Measurements from ENCODE around the gene EIF2B5.
A peak's percentile ranks its signal among the peaks of the same experiment; 100 is the strongest.
"Not testable (repeated sequence)": the region's sequence is repeated elsewhere in the genome, so short reads cannot be mapped to it uniquely, and the experiment has no call there.

EIF2B5 gene

GRCh38 chr3:184148076-184148475 lies 12.9 kb downstream of the EIF2B5 start:
- DNase-seq (ENCODE audit: low read depth), result no peak

DNA sequence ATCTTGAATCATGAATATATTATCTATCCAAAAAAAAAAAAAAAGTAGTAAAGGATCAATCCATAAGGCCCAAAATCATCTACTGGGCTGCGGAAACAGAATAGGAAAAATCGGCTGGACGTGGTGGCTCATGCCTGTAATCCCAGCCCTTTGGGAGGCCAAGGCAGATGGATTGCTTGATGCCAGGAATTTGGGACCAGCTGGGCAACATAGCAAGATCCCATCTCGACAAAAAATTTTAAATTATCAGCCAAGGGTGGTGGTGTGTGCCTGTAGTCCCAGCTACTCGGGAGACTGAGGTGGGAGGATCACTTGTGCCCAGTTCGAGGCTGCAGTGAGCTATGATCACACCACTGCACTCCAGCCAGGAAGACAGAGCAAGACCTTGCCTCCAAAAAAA lies 14.0 kb downstream of the EIF2B5 start:
- no peak for DNase-seq (ENCODE audit: low read depth)

DNA sequence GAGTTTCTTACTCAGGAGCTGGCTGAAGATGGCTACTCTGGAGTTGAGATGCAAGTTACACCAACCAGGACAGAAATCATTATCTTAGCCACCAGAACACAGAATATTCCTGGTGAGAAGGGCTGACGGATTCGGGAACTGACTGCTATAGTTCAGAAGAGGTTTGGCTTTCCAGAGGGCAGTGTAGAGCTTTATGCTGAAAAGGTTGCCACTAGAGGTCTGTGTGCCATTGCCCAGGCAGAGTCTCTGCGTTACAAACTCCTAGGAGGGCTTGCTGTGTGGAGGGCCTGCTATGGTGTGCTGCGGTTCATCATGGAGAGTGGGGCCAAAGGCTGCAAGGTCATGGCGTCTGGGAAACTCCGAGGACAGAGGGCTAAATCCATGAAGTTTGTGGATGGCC lies 14.6 kb downstream of the EIF2B5 start:
- peak; percentile 29 for DNase-seq (ENCODE audit: low read depth)

DNA sequence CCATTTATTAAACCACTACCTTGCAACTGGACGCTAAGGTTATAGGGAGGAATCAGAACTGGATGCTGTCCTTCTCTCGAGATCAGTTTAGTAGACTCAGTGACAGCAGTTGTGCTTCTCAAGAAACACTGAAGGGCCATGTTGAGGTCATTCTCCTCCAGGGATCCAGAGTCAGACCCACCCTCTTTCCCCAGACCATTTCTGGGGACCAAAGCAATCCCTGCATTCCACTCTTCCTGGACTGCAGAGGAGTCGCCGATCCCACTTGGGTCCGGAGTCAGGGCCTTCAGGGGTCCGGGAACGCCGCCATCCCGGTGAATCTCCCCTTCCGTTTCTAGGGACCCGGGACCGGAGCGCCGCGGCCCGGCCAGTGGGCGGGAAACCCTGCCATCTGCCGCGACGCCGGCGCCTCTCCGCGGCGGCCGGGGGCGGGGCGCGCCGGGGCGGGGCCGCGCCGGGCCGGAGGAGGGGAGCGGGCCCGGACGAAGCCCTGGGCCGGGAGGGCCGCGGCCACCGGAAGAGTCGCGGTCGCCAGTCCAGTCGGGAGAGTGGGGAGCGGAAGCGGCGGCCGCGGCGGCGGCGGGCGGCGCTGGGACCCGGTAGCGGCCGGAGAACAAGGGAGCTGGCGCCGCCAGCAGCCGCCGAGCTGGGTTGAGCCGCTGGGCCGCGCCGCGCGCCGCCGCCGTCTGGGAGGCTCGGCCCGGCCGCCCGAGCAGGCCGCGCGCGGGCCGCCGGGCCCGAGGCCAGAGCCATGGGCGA lies 19.9 kb downstream of the EIF2B5 start, which contains the start of gene DVL3:
DVL3 (plus strand) TSS at position 493 of the 759 bp plus-strand sequence; CDS start at position 752, 259 bp downstream.
- DNase-seq (ENCODE audit: low read depth), result peak; percentile 79

DNA sequence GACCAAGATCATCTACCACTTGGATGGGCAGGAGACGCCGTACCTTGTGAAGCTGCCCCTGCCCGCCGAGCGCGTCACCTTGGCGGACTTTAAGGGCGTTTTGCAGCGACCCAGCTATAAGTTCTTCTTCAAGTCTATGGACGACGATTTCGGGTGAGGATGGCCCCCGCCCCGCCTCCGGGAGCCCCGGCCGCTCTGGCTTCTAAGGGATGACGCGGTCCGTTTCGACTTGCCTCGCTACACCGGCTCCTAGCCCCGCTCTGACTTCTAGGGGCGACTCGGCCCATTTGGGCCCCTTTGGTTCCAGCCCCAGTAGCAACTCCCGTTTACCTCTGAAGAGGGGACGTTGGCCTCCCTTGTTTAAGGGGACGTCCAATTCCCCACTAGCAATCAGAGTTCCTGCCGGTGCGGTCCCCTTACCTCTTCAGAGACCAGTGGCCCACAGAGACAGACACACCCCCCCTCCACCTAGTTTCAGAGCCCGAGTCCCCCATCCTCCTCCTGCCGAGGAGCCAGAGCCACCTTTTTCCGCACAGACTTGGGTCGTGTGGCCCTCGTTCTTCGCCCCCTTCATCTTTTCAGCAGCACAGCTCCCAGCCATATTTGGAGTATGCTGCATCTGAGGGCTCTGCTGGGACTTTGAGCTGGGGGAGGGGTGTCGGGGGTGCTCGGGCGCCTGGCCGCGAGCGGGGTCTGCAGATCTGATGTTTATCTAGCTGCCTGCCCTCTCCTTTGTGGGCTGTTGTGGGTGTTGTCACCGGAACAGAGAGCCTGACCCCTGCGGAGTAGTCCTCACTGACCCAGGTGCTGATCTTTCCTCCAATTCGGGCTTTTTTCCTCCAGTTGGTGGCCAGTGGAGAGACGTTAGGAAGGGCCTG lies 20.7 kb downstream of the EIF2B5 start:
- no peak for DNase-seq (ENCODE audit: low read depth)

- peak; percentile 73 for DNase-seq (ENCODE audit: low read depth)
Measured at GRCh38 chr3:184156522-184156955, 21.4 kb downstream of the EIF2B5 start.

DNA sequence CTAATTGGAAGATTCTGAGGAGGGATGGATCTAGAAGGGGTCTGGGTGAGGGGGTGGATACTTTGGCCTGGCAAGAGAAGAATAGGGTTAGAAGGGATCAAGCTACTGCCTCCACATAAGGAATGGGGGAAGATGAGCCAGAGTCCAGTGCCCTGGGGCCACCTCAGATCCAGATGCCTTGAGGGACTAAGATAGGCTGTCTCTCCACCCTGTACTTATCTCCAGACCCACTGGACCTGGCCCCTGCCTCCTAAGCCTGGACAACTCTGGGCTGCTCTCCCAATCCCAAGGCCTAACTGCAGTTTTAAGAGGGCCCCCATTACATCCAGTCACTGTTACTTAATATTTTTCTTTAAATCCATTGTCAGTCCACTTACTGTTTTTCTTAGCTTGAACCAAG lies 22.0 kb downstream of the EIF2B5 start:
- DNase-seq (ENCODE audit: low read depth), result no peak

DNA sequence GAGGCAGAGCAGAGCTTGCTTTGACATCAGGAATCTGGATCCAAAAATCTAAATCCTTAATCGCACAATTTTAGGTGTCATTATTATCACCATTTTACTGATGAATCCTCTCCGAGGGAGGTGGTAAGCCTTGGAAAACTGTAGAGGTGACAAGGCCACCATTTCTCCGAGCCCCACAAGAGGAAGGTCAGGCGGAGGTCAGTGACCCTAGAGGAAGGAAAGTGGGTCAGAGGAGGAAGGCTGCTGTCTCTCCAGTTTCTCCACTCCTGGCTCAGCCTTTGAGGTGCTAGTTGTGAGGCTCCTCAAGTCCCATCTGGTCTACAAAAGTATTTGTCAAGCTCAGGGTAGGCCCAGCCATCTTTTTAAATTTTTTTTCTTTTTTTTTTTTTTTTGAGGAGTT lies 23.2 kb downstream of the EIF2B5 start:
- DNase-seq (ENCODE audit: low read depth), result no peak

GRCh38 chr3:184160456-184160855 lies 25.3 kb downstream of the EIF2B5 start:
- no peak for DNase-seq (ENCODE audit: low read depth)

DNA sequence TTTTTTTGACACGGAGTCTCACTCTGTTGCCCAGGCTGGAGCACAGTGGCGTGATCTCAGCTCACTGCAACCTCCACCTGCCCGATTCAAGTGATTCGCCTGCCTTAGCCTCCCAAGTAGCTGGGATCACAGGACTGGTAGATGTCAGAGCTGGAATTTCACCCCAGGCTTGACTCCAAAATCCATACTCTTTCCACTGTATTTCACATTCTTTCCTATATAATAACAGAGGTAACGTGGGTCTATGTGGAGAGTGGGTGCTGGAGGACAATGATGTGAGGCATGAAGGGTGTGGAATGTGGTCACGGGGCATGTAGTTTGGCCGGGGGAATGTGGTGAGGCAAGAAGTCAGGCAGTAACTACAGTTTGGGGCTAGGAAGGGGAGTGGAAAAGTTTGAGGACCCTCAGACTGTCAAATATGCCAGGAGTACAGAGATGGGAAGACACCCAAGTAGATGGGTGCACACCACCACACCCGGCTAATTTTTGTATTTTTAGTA lies 27.5 kb downstream of the EIF2B5 start:
- not testable (repeated sequence) for DNase-seq (ENCODE audit: low read depth)

- no peak for DNase-seq (ENCODE audit: low read depth)
Measured at GRCh38 chr3:184164648-184165330, 29.6 kb downstream of the EIF2B5 start.

DNA sequence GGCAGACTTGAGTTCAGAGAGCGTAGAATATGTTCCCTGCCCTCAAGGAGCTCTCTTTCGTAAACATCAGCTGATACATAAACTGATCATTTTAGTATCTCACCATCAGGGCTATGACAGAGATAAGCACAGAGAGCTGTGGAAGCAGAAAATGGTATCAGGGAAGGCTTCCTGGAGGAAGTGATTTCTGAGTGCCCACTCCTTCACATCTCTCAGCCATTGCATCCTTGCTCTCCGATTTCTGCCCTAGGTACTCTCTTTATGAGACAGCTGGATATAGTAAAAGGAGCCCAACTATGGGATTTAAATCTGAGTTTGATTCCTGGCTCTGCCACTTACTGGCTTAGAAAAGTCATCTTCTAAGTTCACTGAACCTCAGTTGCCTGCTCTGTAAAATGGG lies 30.4 kb downstream of the EIF2B5 start:
- DNase-seq (ENCODE audit: low read depth), result no peak

DNA sequence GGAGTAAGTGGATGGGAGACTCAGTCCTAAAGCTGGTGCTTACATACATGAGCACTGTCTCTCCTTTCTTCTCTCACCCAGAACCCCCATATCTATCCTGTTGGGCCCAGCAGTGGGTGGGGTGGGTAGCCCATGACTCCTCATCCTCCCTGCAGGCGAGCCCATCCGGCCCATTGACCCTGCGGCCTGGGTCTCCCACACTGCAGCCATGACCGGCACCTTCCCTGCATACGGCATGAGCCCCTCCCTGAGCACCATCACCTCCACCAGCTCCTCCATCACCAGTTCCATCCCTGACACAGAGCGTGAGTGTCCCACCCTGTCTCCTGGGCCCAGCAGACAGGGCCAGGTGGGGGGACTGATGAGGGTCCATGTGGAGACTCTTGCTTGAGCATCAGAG lies 31.5 kb downstream of the EIF2B5 start:
- no peak for DNase-seq (ENCODE audit: low read depth)

DNA sequence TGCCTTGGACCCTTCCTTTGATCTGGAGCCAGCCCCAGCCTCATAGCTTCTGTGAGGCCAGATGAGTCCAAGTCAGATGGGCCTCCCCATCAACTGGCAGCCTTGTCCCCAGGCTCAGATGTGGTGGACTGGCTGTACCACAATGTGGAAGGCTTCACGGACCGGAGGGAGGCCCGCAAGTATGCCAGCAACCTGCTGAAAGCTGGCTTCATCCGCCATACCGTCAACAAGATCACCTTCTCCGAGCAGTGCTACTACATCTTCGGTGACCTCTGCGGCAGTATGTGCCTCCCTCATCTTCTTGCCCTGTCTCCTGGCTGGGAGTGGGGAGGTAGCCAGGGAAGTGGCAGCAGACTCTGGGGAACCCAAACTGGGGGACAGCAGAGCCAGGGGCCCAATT lies 32.6 kb downstream of the EIF2B5 start:
- no peak for DNase-seq (ENCODE audit: low read depth)

DNA sequence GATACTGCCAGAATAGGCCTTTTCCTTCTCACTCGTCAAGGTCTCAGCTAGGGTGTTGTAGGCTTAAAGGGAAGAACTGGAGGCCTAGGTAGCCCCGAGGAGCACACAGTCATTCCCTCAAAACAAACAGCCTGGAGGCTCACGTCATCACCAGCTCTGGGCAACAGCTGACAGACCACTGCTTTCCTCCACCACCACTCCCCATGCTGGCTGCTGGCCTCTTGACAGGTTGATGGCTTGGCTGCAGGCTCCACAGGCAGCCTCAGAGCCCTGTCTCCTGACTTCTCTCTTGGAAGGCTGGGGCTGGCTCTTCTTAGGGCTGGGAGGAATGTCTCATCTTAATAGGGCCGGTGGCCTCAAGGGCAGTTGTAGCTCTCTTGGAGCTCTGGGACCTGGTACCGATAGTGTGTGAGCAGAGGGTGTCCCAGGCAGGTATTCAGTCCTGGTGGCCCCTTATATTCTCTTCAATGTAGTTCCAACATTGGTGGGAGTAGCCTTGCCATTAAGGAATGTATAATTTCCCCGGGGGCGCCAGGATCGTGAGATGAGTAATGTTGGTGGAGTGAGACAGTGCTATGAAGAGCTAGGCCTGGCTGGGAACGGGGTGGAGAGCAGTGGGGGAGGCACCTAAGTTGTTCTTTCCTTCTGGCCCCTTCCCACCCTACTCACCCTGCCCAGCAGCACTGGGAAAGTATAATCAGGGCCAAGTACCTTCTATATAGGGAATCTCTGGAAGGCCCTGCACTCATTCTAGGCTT lies 33.4 kb downstream of the EIF2B5 start:
- DNase-seq (ENCODE audit: low read depth), result no peak

- DNase-seq (ENCODE audit: low read depth), result no peak
Measured at GRCh38 chr3:184169896-184170875, 35.0 kb downstream of the EIF2B5 start.

GRCh38 chr3:184171562-184171961 lies 36.4 kb downstream of the EIF2B5 start:
- DNase-seq (ENCODE audit: low read depth), result peak; percentile 50

DNA sequence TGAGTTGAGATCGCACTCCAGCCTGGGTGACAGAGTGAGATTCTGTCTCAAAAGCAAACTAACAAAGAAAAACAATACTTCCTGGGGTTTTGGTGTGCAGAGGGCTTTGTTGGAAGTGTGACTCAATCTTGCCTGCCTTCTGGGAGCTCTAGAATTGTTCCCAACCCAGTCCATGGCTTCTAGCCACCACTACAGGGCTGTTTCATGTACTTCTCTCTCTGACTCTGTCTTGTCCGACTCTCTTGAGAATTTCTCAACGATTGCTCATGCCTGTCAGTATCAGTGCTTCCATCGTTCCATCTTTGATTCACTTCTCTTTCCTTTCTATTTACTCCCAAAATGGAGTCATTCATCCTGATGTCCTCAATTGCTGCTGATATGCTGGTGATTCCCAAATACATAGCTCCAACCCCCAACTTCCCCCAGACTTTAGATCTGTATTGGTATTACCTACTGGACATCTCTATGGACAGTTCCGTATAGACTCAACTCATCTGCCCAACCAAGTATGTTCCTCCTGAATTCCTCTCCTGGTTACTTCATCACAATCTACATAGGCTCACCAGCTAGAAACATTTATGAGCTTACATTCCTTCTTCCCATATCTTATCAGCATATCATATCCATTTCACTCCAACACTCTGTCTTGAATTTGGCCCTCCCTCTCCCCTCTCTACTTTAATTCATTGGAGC lies 37.7 kb downstream of the EIF2B5 start:
- DNase-seq (ENCODE audit: low read depth), result peak; percentile 90

DNA sequence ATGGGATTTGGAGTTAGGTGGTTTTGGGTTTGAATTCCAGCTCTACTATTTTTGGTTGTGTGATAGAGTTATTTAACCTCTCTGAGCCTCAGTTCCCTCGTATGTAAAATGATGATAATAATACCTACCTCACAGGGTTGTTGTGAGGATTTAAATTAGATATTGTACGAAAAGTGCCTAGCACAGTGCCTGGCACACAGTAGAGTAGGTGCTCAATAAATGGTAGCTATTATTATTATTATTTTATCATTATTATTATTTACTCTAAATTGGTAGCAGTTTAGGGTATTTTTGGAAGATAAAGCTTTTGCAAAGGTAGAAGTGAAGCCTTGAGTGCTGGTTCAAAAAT lies 38.2 kb downstream of the EIF2B5 start:
- DNase-seq (ENCODE audit: low read depth), result no peak

DNA sequence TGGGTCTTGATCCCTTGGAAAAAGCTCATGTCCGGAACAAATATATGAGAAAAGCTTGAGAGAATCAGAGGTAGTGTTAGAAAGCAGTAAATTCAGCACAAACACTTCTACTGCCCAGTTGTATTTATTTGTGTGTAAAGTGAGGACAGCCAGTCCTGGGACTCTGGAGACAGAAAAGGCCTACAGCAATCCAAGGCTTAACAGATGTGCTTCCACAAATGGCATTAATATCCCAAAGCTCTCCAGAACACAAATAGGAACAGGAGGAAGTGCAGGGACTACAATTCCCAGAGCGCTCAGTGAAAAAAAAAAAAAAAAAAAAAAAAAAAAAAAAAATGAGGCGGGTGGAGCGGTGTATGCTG lies 39.1 kb downstream of the EIF2B5 start:
- DNase-seq (ENCODE audit: low read depth), result no peak

Data from fibroblast of gingiva (primary cell).